Hindlimb muscle (tissue), 1 donor: ENCODE results near the gene MUC6. TPM values are rescaled to one million over a fixed set of nuclear protein-coding genes. Genes with fewer than 3 reads are reported as not detected.
"Not testable (repeated sequence)": the region's sequence is repeated elsewhere in the genome, so short reads cannot be mapped to it uniquely, and the experiment has no call there.

Experiments used
- DNase-seq: peaks from one replicate; pipeline ENCODE4 v3.0.0-alpha.2; 2013
- polyA plus RNA-seq: library from polyadenylated mRNA; unstranded; fragments of 120-200 nt; gene quantifications from one replicate; pipeline ENCODE4 v1.2.1, GENCODE V29; 2013; ENCODE audit not compliant: insufficient read length

Gene MUC6
- polyA plus RNA-seq, 1 donor = 0.10 TPM

- DNase-seq = no peak
These were observed 50.1 kb downstream of the MUC6 start for GRCh38 chr11:986270-986951.

- no peak for DNase-seq
These were observed 50.7 kb downstream of the MUC6 start for GRCh38 chr11:985848-986247.

- no peak for DNase-seq
These were observed 51.1 kb downstream of the MUC6 start for GRCh38 chr11:985406-985805.

GRCh38 chr11:984546-984945 is 52.0 kb downstream of the MUC6 start:
- no peak for DNase-seq

- DNase-seq = no peak
These were observed 54.8 kb downstream of the MUC6 start for GRCh38 chr11:981764-982163.

DNA sequence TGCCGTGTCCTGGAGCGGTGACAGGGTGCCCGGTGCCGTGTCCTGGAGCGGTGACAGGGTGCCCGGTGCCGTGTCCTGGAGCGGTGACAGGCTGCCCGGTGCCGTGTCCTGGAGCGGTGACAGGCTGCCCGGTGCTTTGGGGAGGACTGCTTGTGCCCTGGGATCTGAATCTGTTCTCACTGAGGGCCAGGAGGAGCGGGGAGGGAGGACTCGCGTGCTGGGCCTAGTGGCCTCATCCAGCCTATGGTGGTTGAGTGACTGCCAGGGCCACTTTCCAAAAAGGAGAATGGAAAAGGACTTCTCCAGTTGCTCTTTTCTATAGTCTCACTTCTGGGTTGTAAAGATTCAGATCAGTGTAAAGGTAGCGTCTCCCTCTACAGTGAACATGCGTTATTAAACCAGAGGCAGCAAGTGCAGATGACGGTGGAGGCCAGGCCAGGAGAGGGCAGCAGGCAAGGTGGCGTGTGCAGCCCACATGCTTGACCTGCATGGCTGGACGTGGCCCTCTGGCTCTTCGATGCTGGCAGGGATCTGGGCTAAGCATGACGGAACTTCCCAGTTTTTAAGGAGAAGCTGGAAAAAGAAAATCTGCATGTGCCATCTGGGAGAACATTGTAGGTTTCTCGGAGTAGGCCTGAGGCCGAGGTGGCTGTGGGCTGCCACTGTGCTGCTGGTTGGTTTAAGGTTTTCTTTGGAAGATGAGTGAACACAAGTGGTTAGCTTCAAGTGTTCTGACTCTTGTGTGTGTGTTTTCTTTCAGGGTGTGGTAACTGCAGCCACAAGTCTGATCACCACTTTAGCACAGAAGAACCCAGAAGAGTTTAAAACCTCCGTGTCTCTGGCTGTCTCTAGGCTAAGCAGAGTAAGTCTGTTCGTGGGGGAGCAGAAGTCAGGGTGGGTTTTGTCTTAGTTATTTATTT is 55.8 kb downstream of the MUC6 start:
- DNase-seq = peak; percentile 18

DNA sequence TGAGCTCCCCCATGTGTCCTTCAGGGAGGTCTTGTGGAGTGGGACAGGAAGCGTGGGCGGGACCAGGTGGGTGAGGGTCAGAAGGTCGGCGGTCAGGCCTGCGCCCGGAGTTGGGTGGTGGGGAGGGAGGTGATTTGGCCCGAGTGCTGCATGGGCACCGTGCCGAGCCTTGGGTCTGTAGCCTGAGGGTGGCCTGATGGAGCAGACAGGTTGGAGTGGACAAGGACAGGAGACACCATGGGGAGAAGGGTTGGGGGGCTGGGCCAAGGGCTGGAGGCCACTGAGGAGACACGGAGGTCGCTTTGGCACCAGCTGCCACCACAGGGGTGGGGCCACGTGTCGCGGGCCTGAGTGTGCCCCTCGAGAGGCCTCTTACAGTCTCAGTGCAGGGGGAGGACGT is 57.7 kb downstream of the MUC6 start:
- no peak for DNase-seq

- no peak for DNase-seq
These were observed 58.4 kb downstream of the MUC6 start for GRCh38 chr11:977830-978720.

GRCh38 chr11:976431-977160 is 59.9 kb downstream of the MUC6 start:
- DNase-seq = no peak

- peak; percentile 27 for DNase-seq
These were observed 60.7 kb downstream of the MUC6 start for GRCh38 chr11:975827-976226.

DNA sequence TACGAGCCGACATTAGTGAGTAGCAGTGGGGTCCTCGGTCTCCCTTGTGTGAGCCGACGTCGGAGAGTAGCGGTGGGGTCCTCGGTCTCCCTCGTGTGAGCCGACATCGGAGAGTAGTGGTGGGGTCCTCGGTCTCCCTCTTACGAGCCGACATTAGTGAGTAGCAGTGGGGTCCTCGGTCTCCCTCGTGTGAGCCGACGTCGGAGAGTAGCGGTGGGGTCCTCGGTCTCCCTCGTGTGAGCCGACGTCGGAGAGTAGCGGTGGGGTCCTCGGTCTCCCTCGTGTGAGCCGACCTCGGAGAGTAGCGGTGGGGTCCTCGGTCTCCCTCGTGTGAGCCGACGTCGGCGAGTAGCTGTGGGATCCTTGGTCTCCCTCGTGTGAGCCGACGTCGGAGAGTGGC is 61.1 kb downstream of the MUC6 start:
- not testable (repeated sequence) for DNase-seq

GRCh38 chr11:973237-973636 is 63.3 kb downstream of the MUC6 start:
- no peak for DNase-seq

DNA sequence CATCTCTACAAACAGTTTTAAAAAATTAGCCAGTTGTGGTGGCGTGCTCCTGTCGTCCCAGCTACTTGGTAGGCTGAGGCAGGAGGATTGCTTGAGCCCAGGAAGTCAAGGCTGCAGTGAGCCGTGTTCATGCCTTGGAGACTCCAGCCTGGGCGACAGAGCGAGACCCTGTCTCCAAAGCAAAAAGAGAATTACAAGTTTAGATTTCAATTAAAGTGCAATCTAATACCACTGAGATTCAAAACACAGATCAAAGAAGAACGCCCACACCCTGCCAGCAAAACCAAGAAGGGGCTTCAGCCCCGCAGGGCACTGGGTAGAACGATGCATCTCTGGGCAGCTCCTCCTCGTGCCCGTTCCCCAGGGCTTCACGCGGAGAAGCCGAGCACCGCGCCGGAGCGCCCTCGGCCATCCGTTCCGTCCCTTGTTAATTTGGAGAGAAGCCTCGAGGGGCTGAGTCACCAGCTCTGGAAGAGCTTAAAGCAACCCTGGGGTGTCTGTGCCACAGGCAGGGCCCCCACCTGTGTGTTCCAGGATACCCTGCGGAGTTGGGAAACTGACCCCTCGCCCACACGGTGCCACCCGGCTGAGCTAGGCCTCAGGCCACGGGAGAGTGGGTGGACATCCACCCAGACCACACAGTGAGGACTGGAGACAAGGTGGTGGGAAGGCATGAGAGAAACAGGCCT is 63.9 kb downstream of the MUC6 start:
- no peak for DNase-seq

DNA sequence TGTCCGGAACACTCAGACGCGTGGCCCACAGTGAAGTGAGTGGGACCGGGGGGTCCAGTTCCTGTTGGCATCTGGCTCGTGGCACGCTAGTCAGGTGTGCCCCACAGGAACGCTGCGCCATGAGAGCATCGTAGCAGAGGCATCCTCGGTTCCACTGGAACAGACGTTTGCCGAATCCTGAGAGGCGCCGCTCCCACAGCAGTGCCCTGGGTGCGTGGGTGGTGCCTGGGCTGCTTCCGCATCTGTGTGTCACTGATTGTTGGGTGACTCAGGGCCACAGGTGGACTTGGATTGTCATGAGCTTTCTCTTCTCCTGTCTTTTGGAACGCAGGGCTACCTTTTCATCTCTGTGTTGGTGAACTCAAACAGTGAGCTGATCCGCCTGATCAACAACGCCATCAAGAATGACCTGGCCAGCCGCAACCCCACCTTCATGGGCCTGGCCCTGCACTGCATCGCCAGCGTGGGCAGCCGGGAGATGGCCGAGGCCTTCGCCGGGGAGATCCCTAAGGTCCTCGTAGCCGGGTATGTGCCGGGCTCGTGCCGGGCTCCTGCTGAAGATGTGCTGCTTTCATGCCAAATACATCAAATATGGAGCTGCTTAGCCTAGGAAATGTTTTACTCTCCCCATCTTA is 64.7 kb downstream of the MUC6 start:
- DNase-seq = no peak

- no peak for DNase-seq
These were observed 65.3 kb downstream of the MUC6 start for GRCh38 chr11:971092-971690.

GRCh38 chr11:970319-970871 is 66.1 kb downstream of the MUC6 start:
- no peak for DNase-seq

GRCh38 chr11:969651-970205 is 66.8 kb downstream of the MUC6 start:
- DNase-seq = no peak

DNA sequence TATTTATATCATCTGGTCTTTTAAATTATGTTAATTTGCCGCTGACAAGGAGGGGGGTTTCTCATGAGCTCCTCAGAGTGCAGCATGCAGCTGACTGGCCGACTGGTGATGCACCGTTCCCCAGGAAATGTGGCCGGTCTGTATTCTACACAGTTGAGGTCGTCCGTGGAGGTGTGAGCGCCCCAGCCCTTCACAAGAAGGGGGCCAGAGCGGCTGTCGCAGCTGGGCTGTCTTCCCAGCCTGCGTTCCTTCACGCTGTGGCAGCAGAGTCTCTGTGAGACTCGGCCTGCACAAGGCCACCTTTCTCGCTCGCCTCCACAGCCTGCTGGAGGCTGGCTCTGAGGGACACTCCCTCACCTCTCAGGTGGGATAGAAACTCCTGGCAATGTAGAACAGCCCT is 67.7 kb downstream of the MUC6 start:
- no peak for DNase-seq

- no peak for DNase-seq
These were observed 68.3 kb downstream of the MUC6 start for GRCh38 chr11:967995-968751.
